Hindlimb muscle (tissue), 1 donor: ENCODE data around the gene RPS15A. TPM values are rescaled to one million over a fixed set of nuclear protein-coding genes. Genes with fewer than 3 reads are reported as not detected.
A peak's percentile ranks its signal among the peaks of the same experiment; 100 is the strongest.

Experiments used
- DNase-seq: peaks from one replicate; pipeline ENCODE4 v3.0.0-alpha.2; 2013
- polyA plus RNA-seq: library from polyadenylated mRNA; unstranded; fragments of 120-200 nt; gene quantifications from one replicate; pipeline ENCODE4 v1.2.1, GENCODE V29; 2013; ENCODE audit not compliant: insufficient read length

Gene RPS15A
- polyA plus RNA-seq, result 1,569 TPM

- DNase-seq, result peak; percentile 97
Measured at GRCh38 chr16:18789850-18790706, at the start of gene RPS15A. RPS15A (minus strand) TSS chr16:18790334; CDS start chr16:18789113, 1,221 bp downstream.

DNA sequence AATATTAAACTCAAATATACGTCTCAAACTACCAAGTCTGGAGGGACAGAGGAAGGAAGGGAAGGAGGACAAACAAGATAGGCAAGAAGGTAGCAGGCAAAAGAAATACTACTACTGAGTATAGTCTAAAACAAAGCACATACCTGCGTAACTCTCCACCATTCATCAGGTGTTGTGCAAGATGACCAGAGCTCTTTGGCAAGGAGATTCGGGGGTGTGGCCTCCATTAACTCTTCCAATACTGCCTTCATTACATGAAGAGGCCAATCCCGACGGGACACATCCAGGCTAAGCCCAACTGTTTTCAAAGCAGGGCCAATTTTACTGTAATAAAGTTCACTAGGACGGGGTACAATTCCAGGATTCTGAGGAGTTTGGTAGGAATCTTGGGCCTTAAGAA is 49.4 kb upstream of the RPS15A start:
- no peak for DNase-seq

- DNase-seq, result no peak
Measured at GRCh38 chr16:18836702-18837101, 46.6 kb upstream of the RPS15A start.

- no peak for DNase-seq
Measured at GRCh38 chr16:18834864-18835263, 44.7 kb upstream of the RPS15A start.

DNA sequence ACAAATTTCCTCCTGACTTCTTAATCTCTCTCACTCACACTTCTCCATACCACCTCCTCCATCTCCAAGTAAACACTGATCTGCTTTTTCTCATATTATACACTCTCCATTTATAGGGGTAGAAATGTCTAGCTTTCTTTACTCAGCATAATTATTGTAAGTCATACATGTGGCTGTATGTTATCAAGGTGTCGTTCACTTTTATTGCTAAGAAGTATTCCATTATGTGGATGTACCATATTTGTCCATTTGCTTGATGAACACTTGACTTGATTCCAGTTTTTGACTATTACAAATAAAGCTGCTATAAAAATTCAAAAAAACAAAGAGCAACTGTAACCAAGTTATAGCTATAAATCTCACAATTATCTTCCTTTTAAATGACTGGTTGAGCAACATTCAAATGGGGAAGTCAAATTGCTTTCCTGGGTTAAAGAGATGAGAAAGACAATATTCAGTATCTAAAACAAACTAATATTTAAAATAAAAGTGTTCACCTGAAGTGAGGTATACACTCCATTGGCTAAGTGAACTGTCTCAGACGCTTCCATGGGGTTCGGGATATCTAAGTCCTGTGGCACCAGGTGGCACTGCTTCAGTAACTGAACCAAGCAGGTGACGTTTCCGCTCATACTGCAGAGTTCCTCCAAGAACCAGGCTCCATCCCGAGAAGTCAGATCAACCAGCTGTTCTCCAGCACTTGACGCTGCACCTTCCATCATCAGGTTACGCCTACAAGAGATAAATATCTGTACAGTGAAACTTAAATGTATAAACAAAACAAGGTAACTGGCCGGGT is 43.8 kb upstream of the RPS15A start:
- DNase-seq, result no peak

DNA sequence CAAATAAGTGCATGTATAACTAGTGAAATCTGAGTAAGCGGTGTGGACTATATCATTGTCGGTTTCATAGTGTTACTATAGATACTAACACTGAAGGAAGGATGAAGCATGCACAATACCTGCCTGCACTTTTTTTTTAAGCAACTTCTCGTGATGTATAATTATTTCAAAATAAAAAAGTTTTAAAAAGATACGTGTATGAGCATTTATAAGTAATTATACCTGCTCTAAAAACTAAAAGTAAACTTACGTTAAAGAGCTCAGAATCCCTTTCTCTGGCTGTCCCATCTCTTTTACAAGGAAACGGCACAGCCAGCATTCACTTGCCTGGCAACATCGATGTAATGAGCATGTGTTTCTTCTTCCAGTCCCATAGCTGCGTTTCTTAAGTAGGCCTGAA is 42.5 kb upstream of the RPS15A start:
- DNase-seq, result no peak

DNA sequence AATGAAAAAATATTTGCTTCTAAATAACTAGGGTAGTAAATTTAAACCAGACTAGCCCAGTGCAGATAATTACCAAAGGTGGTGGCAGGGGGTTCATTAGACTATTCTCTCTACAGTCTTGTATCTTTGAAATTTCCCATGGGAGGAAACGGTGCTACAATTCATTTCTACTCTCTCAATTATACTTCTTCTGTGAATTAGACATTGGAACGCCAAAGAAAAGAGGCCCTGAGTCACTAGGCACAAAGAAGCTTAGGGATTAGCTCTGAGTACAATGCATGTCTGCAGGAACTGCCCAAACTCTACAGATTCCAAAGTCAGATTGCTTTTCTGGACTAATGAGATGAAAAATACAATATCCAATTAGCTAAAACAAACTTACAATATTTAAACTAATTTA is 41.9 kb upstream of the RPS15A start:
- no peak for DNase-seq

- no peak for DNase-seq
Measured at GRCh38 chr16:18829251-18829650, 39.1 kb upstream of the RPS15A start.

DNA sequence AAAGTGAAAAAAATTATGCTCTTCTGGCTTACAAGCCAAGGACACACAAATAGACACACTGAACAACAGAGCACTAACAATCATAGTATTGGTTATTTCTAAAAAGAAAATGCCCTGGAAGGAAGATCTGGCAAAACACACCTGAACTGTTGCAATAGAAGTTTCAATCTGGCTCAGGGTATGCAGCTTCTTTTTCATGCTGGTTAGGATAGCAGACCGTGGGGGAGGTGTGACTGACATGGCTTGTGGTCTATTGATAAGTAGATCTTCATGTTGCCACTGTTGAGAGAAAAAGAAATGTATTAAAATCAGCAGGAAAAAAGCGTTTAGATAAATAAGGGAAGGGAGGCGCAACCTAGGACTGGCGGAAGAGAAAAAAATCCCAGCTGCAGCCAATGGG is 37.8 kb upstream of the RPS15A start:
- DNase-seq, result no peak

GRCh38 chr16:18816286-18816685 is 26.2 kb upstream of the RPS15A start:
- DNase-seq, result no peak

DNA sequence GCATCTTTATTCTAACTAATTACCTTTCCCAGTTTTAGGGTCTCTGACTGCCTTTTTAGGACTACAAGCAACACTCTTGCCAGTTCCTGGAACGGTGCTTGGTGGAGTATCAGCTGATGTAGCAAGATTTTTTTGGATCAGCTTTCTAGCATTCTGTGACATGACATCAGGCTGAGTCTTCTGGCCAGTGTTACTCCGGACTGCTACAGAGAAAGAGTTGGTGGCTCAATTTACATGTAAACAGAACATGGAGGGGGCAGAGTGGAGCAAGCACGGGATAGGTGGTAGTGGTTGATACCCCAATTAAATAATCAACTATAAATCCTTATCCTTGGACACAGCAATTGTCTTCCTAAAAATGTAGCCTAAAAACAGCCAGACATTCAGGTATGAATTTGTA is 21.8 kb upstream of the RPS15A start:
- no peak for DNase-seq

- no peak for DNase-seq
Measured at GRCh38 chr16:18809165-18809564, 19.0 kb upstream of the RPS15A start.

DNA sequence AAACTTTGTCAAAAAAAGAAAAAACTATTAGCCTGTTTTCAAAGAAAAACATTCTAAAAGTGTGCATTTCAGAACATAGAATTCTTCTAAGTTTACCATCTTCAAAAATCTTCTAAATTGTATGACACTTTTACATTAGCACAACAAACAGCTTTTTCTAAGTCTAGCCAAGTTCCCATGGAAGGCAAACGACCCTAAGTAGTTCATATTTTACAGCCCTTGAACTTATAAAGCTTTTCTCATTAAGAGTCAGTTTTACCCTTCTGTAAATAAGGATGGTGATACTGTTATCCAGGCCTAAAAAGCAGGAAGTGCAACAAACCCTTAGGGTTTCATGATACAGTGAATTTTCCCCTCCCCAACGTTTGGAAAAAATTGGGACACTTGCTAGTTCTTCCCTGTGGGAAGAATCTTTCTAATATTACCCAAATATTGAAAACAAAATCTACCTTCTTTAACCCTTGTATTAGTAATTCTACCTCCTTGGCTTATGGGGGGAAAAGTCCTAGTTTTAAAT is 15.2 kb upstream of the RPS15A start:
- no peak for DNase-seq

DNA sequence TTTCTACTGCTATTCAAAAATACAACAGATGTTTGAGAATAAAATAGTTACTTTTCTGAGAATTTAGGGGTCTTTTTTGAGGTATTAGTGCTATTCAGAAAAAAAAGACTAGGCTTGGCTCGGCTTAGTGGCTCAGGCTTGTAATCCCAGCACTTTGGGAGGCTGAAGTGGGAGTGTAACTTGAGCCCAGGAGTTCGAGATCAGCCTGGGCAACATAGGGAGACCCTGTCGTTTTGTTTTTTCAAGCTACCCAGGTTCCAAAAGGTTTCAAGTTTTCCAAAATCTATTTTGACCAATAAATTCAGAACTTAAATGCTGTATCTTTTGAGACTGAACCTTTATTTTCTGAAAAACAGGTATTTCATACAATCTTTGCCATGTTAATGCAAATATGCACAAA is 14.4 kb upstream of the RPS15A start:
- no peak for DNase-seq

DNA sequence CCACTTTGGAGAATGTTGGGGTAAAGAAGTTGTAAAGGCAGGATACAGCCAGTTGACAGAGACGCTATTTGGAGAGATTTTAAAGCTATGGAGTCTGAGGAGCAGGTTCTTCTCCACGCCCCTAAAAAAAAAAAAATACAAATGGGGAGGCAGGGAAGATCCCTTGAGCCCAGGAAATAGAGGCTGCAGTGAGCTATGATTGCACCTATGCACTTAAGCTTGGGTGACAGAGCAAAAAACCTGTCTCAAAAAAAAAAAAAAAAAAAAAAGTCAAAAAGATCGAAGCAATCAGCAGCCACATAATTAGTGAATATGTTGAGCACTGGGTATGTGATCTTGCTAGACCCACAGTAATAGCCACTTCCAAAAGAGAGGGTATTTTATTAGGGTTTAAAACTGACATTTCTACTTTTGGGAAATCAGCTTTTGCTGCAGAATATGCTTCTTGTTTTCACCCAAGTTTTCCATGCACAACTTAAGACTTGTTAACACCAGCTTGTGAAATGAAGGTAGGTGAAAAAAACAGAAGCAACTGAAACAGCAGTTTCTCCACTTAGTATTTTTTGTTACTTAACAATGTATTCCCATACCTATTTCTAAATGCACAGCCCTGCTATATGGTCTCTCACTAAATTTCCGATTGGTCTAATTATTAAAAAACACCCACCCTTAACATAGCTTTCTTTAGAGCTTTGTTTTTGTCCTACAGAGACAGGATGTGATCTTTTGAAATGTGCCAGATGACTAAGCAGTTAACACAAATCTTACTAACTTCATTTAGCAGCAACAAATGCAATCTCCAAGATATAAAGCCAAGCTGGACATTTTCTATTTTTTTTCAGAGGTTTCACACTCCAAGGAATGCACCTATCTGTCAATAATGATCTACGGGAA is 13.7 kb upstream of the RPS15A start:
- no peak for DNase-seq

DNA sequence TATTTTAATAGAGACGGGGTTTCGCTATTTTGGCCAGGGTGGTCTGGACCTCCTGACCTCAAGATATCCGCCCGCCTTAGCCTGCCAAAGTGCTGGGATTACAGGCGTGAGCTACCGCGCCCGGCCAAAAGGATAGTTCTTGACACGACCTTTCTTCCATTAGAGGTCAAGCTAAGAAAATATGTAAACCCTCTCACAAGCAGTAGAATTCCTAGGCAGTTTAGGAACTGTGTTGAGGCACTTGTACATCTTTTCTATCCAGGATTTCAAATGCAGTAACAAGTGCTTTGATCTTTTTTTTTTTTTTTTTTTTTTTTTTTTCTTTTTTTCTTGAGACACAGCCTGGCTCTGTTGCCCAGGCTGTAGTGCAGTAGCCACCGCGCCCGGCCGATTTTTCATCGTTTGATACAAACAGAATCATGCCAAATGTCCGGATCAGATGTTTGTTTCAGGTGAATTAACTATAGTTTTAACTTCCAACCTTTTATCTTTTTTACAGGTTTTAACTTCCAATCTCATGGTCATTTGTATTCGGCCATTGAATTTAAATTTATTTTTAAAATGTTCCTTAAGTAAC is 12.7 kb upstream of the RPS15A start:
- no peak for DNase-seq

DNA sequence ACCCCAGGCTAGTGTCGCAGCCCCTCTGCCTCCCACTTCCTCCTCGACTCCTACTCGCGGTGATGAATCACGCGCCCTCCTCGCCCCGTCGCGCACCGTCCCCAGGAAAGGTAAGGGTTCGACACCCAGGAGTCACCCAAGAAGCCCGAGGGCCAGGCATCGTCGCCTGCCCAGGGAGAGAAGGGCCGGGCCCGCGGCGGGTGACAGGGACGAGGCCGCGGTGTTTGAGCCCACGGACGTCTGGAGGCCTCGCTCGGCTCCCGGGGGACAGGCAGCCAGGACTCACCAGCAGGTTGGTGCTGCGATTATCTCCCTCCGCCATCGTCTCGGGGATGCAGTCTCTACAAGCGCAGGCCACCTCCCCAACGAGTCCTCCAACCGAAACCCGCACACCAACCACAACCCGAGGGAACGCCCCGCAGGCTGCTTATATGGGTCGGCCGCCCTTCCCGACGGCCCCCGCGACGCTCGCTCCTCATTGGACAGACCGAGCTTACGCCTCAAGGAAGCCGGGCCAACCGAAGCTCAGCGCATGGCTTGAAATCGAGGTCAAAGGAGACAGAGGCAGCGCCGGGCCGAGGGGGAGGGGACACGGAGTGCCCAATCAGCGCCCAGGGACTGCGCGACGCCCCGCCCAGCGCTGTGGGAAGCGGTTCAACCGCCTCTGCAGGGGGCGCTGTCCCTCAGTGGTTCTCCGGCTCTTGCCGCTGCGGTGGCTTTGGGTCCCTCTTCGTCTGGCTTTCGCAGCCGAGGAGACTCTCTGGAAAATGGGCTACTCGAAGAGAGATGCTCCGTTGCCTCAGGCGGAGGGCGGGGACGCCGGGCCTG is 11.2 kb upstream of the RPS15A start, which contains the start of gene ARL6IP1:
Gene ARL6IP1 (minus strand): TSS at position 405 of the 828 bp plus-strand sequence. CDS start 83 bp downstream, at position 322.
- DNase-seq, result peak; percentile 100

GRCh38 chr16:18800775-18801144 is 10.6 kb upstream of the RPS15A start:
- DNase-seq, result peak; percentile 14

- no peak for DNase-seq
Measured at GRCh38 chr16:18800293-18800692, 10.2 kb upstream of the RPS15A start.

DNA sequence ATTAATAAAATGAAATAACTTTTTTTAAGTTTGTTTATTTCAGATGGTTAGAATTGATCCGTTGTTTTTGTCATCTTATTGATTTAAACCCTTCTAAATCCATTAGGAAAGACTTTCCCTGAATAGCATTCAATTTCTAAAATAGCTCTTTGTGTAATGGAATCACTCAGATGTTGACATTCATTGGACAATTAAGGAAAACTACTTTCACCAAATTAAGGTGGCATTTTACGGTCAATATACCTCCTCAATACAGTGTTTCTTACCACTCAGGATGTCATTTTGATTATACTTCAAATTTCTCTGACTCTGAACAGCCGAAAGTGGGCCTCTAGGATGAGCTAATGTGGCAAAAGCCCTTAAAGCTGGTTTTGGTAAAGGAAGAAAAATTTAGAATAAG is 9.4 kb upstream of the RPS15A start:
- DNase-seq, result no peak

DNA sequence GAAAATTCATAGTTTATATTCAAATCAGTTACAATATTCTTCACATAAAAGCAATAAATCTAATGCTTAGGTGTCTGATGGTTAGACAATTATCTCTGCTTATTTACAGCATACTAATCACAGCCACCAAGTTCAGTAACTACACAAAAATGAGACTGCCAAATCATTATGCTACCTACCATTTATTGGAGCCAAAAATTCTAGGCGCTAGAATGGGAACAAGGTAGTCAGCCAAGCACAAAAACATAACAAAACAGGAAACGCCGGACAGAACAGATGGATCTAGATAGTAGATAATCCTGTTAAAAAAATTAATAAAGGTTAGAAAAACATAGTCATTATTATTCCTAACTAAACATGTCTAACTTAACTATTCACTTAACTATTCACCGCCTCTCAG is 7.6 kb upstream of the RPS15A start:
- no peak for DNase-seq
